ENCODE measurements around the gene BRD3.

DNA sequence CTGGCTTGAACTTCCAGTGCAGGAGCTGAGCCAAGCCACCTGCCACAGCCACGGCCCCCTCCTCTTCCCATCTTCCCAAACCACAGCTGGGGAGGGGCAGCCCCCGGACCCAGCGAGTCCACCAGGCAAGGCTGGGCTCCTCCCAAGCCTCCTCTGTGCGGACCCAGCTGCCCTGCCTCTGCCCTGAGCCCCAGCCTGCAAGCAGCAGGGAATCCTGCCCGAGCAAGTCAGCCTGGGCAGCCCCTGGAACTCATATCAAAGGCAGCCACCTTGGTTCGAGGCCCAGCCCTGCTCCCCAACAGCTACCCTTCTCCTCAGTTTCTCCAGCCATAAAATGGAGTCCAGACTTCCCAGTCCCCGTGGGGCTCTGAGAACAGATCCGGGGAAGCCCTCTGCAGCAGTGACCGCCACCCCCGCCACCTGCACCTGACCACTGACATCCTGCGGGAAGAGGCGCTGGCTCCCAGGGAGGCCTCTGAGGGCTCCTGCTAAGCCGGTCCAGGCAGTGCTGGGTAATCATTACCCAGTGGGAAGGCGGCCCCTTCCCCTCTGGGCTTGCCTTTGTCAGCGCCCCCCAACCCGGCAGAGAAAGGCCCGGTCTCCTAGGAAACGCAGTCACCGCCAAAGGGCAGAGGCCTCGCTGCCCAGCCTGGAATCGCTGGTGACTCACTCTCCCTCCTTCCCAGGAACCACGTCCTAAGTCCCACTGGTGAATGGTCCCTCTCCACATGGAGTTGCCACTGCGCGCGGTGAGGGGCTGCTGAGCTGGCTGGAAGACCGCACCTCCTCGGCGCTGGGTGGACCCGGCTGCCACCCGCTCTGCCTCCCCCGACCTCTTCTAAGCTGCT, 77.2 kb downstream of the BRD3 start:
- TF ChIP-seq, protein P1, sequence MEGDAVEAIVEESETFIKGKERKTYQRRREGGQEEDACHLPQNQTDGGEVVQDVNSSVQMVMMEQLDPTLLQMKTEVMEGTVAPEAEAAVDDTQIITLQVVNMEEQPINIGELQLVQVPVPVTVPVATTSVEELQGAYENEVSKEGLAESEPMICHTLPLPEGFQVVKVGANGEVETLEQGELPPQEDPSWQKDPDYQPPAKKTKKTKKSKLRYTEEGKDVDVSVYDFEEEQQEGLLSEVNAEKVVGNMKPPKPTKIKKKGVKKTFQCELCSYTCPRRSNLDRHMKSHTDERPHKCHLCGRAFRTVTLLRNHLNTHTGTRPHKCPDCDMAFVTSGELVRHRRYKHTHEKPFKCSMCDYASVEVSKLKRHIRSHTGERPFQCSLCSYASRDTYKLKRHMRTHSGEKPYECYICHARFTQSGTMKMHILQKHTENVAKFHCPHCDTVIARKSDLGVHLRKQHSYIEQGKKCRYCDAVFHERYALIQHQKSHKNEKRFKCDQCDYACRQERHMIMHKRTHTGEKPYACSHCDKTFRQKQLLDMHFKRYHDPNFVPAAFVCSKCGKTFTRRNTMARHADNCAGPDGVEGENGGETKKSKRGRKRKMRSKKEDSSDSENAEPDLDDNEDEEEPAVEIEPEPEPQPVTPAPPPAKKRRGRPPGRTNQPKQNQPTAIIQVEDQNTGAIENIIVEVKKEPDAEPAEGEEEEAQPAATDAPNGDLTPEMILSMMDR (IDR thresholded peaks at IDR 0.05), result no peak
- TF ChIP-seq EP300 (IDR thresholded peaks at IDR 0.05) (no peak), POLR2A (IDR thresholded peaks at IDR 0.05) (no peak), POLR2AphosphoS5 (IDR thresholded peaks at IDR 0.05) (no peak)
